ENCODE results near the gene STN1.

DNA sequence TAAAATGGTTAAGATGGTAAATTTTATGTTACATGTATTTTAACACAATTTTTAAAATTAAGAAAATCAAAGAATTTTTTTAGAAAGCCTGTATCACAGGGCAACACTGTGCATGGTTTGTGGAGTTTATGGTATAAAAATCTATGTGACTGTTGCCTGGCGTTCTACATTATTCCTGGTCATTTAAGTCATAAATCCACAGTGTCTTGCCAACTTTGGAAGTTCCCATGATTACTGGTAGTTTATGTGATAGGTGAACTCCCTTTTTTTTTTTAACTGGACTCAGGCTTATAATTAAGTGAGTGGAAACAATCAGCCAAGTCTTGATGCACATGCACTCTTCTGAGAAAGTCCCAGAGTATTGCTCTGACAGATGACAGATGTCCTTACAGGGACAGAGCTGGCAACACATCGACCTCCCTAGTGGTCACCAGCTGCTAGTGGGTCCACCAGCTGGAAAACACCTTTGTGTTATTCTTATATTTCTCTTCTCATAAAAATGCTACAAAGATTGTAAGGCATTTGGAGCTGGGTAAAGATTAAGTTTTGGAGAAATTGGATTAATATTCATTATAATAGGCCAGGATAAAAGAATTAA lies 8.8 kb upstream of the STN1 start:
- TF ChIP-seq POLR2AphosphoS5 (IDR thresholded peaks at IDR 0.05; ENCODE audit: borderline replicate concordance, low read depth, low read length) = no peak
- no peak for TF ChIP-seq EZH2 (IDR thresholded peaks at IDR 0.05)
